ENCODE measurements around the gene ZBTB7B.

ZBTB7B gene

GRCh38 chr1:155037043-155037442 lies 34.4 kb downstream of the ZBTB7B start:
- no peak overlapping the region for H3K4me3 ChIP-seq (ENCODE audit: low read length)
- no peak for DNase-seq (ENCODE audit: low read depth)
- TF ChIP-seq, protein P1, sequence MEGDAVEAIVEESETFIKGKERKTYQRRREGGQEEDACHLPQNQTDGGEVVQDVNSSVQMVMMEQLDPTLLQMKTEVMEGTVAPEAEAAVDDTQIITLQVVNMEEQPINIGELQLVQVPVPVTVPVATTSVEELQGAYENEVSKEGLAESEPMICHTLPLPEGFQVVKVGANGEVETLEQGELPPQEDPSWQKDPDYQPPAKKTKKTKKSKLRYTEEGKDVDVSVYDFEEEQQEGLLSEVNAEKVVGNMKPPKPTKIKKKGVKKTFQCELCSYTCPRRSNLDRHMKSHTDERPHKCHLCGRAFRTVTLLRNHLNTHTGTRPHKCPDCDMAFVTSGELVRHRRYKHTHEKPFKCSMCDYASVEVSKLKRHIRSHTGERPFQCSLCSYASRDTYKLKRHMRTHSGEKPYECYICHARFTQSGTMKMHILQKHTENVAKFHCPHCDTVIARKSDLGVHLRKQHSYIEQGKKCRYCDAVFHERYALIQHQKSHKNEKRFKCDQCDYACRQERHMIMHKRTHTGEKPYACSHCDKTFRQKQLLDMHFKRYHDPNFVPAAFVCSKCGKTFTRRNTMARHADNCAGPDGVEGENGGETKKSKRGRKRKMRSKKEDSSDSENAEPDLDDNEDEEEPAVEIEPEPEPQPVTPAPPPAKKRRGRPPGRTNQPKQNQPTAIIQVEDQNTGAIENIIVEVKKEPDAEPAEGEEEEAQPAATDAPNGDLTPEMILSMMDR (conservative IDR thresholded peaks at IDR 0.05; ENCODE audit: low read depth, low read length) = no peak

GRCh38 chr1:155037851-155038441 lies 35.3 kb downstream of the ZBTB7B start:
- no peak overlapping the region for H3K4me3 ChIP-seq (ENCODE audit: low read length)
- TF ChIP-seq, protein P1 (conservative IDR thresholded peaks at IDR 0.05; ENCODE audit: low read depth, low read length) = no peak
- no peak for DNase-seq (ENCODE audit: low read depth)

- DNase-seq (ENCODE audit: low read depth) = no peak
- TF ChIP-seq, protein P1 (conservative IDR thresholded peaks at IDR 0.05; ENCODE audit: low read depth, low read length) = no peak
- H3K4me3 ChIP-seq (ENCODE audit: low read length) = no peak overlapping the region
These were observed 36.2 kb downstream of the ZBTB7B start for GRCh38 chr1:155038602-155039307.

DNA sequence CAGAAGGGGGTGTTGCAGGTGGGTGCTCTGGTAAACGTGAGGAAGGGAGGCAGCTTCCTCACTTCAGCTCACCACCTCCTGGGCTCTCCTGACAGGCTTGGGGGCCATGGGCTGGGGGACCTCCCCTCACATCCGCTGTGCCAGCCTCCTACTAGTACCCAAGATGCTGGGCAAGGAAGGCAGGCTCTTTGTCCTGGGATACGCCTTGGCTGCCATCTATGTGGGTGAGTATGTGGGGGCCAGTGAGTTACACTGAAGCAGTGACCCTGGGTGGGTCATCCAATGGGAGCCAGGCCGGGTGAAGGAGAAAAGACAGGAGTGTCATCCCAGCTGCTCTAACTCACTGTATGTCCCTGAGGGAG lies 36.7 kb downstream of the ZBTB7B start:
- no peak for DNase-seq (ENCODE audit: low read depth)
- TF ChIP-seq, protein P1 (conservative IDR thresholded peaks at IDR 0.05; ENCODE audit: low read depth, low read length) = no peak
- H3K4me3 ChIP-seq (ENCODE audit: low read length) = no peak overlapping the region

DNA sequence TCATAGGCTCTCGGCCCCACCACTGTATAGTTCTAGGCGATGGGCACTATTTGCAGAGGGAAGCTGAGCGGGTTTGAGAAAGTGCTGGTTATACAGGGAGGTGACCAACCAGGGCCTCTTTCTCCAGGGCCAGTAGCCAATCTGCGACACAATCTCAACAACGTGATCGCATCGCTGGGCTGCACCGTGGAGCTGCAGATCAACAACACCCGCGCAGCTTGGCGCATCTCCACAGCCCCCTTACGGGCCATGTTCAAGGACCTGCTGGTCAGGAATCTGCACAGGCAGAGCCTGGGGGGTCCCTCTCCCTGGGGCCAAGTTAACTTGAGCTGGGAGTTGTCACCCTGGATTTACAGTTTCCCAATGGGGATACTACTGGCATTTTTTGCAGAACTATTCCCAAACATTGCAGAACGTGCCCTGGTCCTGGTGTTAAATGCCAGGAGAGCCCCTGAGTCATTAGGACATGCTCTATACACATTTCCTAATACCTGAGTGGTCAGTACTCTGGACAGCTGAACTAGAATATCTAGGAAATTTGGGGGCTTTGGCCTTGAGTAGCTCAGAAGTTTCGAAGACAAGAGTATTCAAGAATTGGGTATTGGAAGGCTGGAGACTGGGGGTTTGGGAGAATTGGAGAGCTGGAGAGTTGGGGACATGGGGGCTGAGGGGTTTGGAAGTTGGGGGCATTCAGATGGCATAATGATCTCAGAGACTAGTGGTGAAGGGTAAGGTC lies 37.9 kb downstream of the ZBTB7B start:
- DNase-seq (ENCODE audit: low read depth) = no peak
- H3K4me3 ChIP-seq (ENCODE audit: low read length) = no peak overlapping the region
- TF ChIP-seq, protein P1 (conservative IDR thresholded peaks at IDR 0.05; ENCODE audit: low read depth, low read length) = no peak

- TF ChIP-seq, protein P1 (conservative IDR thresholded peaks at IDR 0.05; ENCODE audit: low read depth, low read length) = no peak
- H3K4me3 ChIP-seq (ENCODE audit: low read length) = no peak overlapping the region
- no peak for DNase-seq (ENCODE audit: low read depth)
These were observed 40.2 kb downstream of the ZBTB7B start for GRCh38 chr1:155042789-155043188.
